Adrenal gland (tissue), 12 donors: ENCODE data around the gene PELI1. TPM values are rescaled to one million over a fixed set of nuclear protein-coding genes. Genes with fewer than 3 reads are reported as not detected.

Experiments used
- DNase-seq, 7 donors: peaks; one replicate each; pipeline ENCODE4 v3.0.0-alpha.2; 2019 to 2020
- H3K27ac ChIP-seq, 5 donors: fragments of 200-600 bp; sonication (generic) in 4 of 5; 1 replicate in 3 of 5; 2 replicates in 2 of 5; pipeline versions ENCODE4 v1.5.1 to v1.8.0; 2016 to 2020; ENCODE audit warnings: mild to moderate bottlenecking in 1 of 5
- H3K27me3 ChIP-seq: fragments of 200-600 bp; 2 replicates; pipeline ENCODE4 v1.8.0; 2021
- H3K36me3 ChIP-seq, 2 donors: fragments of 200-600 bp; replicated peaks in 1 of 2; 1 replicate in 1 of 2; 2 replicates in 1 of 2; pipeline versions ENCODE4 v1.5.1 to v1.8.0; 2018 to 2022
- H3K4me1 ChIP-seq, 2 donors: fragments of 200-600 bp; replicated peaks in 1 of 2; 1 replicate in 1 of 2; 2 replicates in 1 of 2; pipeline versions ENCODE4 v1.5.1 to v1.8.0; 2018 to 2021
- H3K4me3 ChIP-seq, 4 donors: fragments of 200-600 bp; sonication (generic) in 3 of 4; one replicate each; pipeline ENCODE4 v1.5.1; 2016 to 2018
- H3K9me3 ChIP-seq, 3 donors: fragments of 200-600 bp; sonication (generic) in 1 of 3; replicated peaks in 1 of 3; 1 replicate in 2 of 3; 2 replicates in 1 of 3; pipeline versions ENCODE4 v1.5.1 to v1.8.0; 2016 to 2021
- POLR2A ChIP-seq, 2 donors: fragments of 450-650 bp; IDR thresholded peaks; one replicate each; pipeline ENCODE4 v1.6.1; 2017; ENCODE audit warnings: antibody characterized with exemption in 2 of 2, mild to moderate bottlenecking in 2 of 2, moderate library complexity in 1 of 2
- WGBS, 4 donors: extraction: QIAGEN DNeasy Blood & Tissue Kit in 2 of 4; methylation state at CpG; one replicate each; pipeline versions ENCODE4 v1.1.5 to v1.1.7; 2013 to 2017; 5-methylcytosine and 5-hydroxymethylcytosine counted together
- intact Hi-C, 2 donors: fragments of 100-400 bp; cut with DNase I; formaldehyde crosslinking; loops; one replicate each; pipeline versions ENCODE4 v1.14.1 to v1.15.0; 2022 to 2023
- polyA plus RNA-seq, 3 donors: library from polyadenylated mRNA; stranded (reverse); fragments of 200-250 nt in 2 of 3; fragments of 350-450 nt in 1 of 3; fragmentation: Illumina TruSeq in 1 of 3; extraction: RNeasy Lipid Tissue Mini Kit (QIAGEN cat#74804) in 1 of 3; gene quantifications; one replicate each; pipeline ENCODE4 v1.2.3, GENCODE V29; 2013 to 2014
- total RNA-seq, 9 donors: library from RNA; depleted of rRNA in 4 of 9; stranded (reverse); fragments of >200 nt in 4 of 9; fragments of 120-200 nt in 1 of 9; fragmentation: NEBNext Ultra II Directional in 1 of 9; extraction: Animal tissue kit (Norgen Biotek cat#: 25700) in 1 of 9; gene quantifications; one replicate each; pipeline versions ENCODE4 v1.1.0 to v1.2.4, GENCODE V29; 2013 to 2023
- TF ChIP-seq, protein P1 (sequence below), 6 experiments: fragments of 450-650 bp in 4 of 6; fragments of 200-600 bp in 2 of 6; sonication (generic) in 1 of 6; IDR thresholded peaks; 1 replicate in 5 of 6; 2 replicates in 1 of 6; pipeline versions ENCODE4 v1.5.1 to v1.8.0; 2016 to 2021; ENCODE audit warnings: antibody characterized with exemption in 6 of 6, mild to moderate bottlenecking in 2 of 6, moderate library complexity in 1 of 6
- donor health status: healthy with polysubstance abuse.
- donor health status: Bipolar disorder and iron deficiency.
- donor health status: DM: yes; HTN: yes; CAD: no.
- donor health status: DM: no; HTN: no; CAD: no.
- donor health status: DM: no; HTN: no; CAD: no.
- donor health status: DM: yes; HTN: yes; CAD: no.

PELI1 gene
- total and polyA plus RNA-seq, 12 donors: 6.3 to 32.9 (median 13.7) TPM

DNA sequence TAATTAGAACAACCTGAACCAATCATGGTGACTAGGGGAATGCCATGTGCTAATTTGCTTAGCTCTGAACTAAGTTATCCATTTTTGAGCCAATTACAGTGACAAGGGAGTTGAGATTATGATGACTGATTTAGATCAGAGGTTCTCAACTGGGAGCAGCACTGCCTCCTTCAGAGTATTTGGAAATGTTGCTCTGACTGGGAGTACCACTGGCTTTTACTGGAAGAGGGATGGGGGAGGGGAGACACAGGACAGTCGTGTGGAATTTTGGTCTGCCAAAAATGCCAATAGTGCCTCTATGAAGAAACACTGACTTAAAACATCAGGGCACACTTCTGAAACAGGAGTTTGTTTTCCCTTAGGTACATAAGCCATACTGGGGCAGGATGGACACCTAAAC, 76.9 kb downstream of the PELI1 start:
- Histone ChIP-seq H3K27ac (no peak overlapping the region), H3K4me1 (peaks cover 0 to 9% of the 10 kb centered on the region in 2 donors), H3K4me3 (no peak overlapping the region), H3K36me3 (no peaks in the 10 kb centered on the region), H3K9me3 (no peaks in the 10 kb centered on the region), H3K27me3 (no peaks in the 10 kb centered on the region)
- DNase-seq: no peak
- intact Hi-C loops: no loop called here
- WGBS, 4 donors: 8 to 43% (median 28%) methylated on average over 1 of the region's 1 CpG
- TF ChIP-seq, protein P1, sequence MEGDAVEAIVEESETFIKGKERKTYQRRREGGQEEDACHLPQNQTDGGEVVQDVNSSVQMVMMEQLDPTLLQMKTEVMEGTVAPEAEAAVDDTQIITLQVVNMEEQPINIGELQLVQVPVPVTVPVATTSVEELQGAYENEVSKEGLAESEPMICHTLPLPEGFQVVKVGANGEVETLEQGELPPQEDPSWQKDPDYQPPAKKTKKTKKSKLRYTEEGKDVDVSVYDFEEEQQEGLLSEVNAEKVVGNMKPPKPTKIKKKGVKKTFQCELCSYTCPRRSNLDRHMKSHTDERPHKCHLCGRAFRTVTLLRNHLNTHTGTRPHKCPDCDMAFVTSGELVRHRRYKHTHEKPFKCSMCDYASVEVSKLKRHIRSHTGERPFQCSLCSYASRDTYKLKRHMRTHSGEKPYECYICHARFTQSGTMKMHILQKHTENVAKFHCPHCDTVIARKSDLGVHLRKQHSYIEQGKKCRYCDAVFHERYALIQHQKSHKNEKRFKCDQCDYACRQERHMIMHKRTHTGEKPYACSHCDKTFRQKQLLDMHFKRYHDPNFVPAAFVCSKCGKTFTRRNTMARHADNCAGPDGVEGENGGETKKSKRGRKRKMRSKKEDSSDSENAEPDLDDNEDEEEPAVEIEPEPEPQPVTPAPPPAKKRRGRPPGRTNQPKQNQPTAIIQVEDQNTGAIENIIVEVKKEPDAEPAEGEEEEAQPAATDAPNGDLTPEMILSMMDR (IDR thresholded peaks at IDR 0.05): no peak
- no peak for TF ChIP-seq POLR2A (IDR thresholded peaks at IDR 0.05)

DNA sequence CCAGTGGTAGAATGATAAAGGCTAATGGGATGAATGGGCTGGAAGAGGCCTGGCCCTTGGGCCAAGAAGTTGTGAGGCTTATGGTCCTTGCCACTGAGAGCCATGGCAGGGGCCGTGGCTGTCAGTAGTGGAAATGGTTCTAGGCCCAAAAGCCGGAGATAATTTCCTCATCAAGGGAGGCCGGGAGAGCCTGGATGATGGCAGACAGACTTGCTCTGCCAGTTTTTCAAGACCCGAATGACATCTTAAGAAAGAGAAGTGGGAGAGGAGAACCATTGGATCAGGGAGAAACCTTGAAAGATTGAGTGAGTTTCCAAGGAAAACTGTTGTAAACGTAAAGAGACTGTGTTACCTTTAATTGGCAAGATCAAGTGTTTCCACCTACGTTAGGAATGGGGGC, 78.7 kb downstream of the PELI1 start:
- intact Hi-C loops: no loop called here
- Histone ChIP-seq H3K36me3 (no peaks in the 10 kb centered on the region), H3K27me3 (no peaks in the 10 kb centered on the region), H3K27ac (peak overlapping the region in 1 of 5 donors; percentile 62), H3K4me1 (peaks cover 0 to 9% of the 10 kb centered on the region in 2 donors), H3K9me3 (no peaks in the 10 kb centered on the region), H3K4me3 (no peak overlapping the region)
- no peak for DNase-seq
- TF ChIP-seq, protein P1 (IDR thresholded peaks at IDR 0.05): no peak
- WGBS, 4 donors: 81 to 95% (median 88%) methylated on average over 6 of the region's 6 CpGs

DNA sequence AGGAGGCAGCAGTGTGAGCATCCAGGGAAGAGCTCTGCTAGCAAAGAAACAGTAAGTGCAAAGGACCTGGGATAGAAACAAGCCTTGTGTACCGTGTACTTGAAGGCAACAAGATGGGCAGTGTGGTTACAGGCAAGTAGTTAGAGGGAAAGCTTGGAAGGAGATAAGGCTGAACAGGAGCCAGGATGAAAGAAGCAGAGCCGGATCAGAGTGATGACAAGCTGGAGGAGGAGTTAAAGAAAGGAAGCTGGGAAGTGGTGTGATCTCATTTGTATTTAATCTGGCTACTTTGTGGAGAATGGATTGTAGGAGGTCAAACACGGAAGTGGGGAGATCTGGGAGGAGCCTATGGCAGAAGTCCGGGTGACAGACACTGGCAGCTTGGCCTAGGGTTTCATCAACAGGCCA, 80.3 kb downstream of the PELI1 start:
- intact Hi-C loops: no loop called here
- TF ChIP-seq POLR2A (IDR thresholded peaks at IDR 0.05): no peak
- TF ChIP-seq, protein P1 (IDR thresholded peaks at IDR 0.05): no peak
- Histone ChIP-seq H3K4me1 (peaks cover 0 to 9% of the 10 kb centered on the region in 2 donors), H3K9me3 (no peaks in the 10 kb centered on the region), H3K27me3 (no peaks in the 10 kb centered on the region), H3K4me3 (no peak overlapping the region), H3K27ac (peak overlapping the region in 2 of 5 donors; percentile 62 to 78), H3K36me3 (no peaks in the 10 kb centered on the region)
- 53 to 66% (median 60%) methylated on average over 4 of the region's 4 CpGs for WGBS, 4 donors
- no peak for DNase-seq

DNA sequence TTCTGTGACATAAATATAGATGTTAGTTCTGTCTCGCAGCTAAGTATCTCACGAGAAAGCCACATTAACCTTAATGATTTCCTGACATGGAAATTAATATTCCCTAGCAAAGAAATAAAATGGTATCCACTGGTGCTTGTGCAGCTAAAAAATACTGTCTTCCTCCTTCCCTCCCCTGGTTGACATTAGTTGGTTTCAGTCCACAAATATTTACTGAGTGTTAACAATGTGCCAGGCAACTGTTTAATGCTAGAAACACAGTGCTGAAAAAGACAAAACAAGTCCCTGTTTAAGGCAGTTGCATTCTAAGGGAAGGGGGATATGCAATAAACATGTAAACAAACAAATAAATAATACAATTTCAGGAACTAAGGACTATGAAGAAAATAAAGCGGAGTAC, 80.8 kb downstream of the PELI1 start:
- WGBS, 4 donors: 88 to 92% (median 89%) methylated on average over 3 of the region's 3 CpGs
- no peaks in the 10 kb centered on the region for H3K36me3 ChIP-seq
- intact Hi-C loops: no loop called here
- peak overlapping the region in 1 of 5 donors; percentile 62 for H3K27ac ChIP-seq
- no peaks in the 10 kb centered on the region for H3K9me3 ChIP-seq
- DNase-seq: no peak
- TF ChIP-seq, protein P1 (IDR thresholded peaks at IDR 0.05): no peak
- no peak for TF ChIP-seq POLR2A (IDR thresholded peaks at IDR 0.05)
- H3K4me3 ChIP-seq: no peak overlapping the region
- peaks cover 0 to 9% of the 10 kb centered on the region in 2 donors for H3K4me1 ChIP-seq
- H3K27me3 ChIP-seq: no peaks in the 10 kb centered on the region
